ENCODE data around the gene SHISA4. TPM values are rescaled to one million over a fixed set of nuclear protein-coding genes. Genes with fewer than 3 reads are reported as not detected.
A peak's percentile ranks its signal among the peaks of the same experiment; 100 is the strongest.
"Not testable (repeated sequence)": the region's sequence is repeated elsewhere in the genome, so short reads cannot be mapped to it uniquely, and the experiment has no call there.

SHISA4 gene, protein sequence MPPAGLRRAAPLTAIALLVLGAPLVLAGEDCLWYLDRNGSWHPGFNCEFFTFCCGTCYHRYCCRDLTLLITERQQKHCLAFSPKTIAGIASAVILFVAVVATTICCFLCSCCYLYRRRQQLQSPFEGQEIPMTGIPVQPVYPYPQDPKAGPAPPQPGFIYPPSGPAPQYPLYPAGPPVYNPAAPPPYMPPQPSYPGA
- 10 to 100 TPM; 13.8 to 15.5 (median 14.8) TPM for polyA plus RNA-seq (ENCODE audit: insufficient read length in 3 of 3)

DNA sequence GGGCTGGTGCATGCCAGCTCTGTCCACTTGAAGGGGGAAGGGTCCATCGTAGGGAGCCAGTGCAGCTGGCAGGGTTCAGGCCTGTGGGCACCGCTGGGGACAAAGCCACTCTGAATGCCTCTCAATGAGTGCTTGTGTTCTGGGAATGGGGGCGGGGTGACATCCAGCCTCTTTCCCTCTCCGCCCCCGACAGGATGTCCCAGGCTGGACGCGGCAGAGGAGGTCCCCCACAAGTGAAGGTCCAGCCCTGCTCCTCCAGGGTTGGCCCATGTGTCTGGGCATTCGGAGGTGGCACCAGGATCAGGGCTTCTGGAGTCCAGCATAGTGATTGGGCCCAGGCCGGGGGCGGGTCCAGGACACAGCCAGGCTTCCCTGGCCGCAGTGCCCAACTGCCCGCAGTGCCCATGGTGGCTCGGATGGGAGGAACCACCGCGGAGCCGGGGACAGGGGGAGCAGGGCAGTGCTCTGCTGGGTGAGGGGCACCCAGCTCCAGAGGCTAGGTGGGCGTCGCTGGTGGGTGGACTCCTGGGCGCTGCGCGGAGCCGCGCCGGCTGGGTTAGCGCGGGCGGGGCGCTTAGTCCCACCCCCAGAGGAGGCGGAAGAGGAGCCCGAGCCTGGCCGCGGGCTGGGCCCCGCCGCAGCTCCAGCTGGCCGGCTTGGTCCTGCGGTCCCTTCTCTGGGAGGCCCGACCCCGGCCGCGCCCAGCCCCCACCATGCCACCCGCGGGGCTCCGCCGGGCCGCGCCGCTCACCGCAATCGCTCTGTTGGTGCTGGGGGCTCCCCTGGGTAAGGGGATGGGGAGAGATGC is at the start of gene SHISA4:
Gene SHISA4 (plus strand): TSS at position 617 of the 808 bp plus-strand sequence. CDS start 97 bp downstream, at position 714.
- peak; percentile 38 to 56 (median 42) for DNase-seq (ENCODE audit: low read depth in 3 of 3, low spot score in 2 of 3)

DNA sequence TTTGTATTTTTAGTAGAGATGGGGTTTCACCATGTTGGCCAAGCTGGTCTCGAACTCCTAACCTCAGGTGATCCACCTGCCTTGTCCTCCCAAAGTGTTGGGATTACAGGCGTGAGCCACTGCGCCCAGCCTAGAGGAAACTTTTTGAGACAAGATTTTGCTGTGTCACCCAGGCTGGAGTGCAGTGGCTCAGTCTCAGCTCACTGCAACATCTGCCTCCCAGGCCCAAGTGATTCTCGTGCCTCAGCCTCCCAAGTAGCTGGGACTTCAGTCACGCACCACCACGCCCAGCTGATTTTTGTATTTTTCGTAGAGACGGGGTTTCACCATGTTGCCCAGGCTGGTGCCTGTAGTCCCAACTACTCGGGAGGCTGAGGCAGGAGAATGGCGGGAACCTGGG is 49.6 kb upstream of the SHISA4 start:
- not testable (repeated sequence) for DNase-seq (ENCODE audit: low read depth in 3 of 3, low spot score in 2 of 3)

DNA sequence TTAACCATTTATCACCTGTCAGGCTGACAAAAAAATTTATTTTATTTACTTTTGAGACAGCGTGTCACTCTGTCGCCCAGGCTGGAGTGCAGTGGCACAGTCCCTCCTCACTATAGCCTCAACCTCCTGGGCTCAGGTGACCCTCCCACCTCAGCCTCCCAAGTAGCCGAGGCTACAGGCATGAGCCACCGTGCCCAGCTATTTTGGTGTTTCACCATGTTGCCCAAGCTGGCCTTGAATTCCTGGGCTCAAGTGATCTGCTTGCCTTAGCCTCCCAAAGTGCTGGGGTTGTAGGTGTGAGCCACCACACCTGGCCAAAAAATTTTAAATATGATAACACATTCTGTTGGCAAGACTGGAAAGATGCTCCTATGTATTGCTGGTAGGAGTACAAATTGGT is 48.6 kb upstream of the SHISA4 start:
- no peak for DNase-seq (ENCODE audit: low read depth in 3 of 3, low spot score in 2 of 3)

DNA sequence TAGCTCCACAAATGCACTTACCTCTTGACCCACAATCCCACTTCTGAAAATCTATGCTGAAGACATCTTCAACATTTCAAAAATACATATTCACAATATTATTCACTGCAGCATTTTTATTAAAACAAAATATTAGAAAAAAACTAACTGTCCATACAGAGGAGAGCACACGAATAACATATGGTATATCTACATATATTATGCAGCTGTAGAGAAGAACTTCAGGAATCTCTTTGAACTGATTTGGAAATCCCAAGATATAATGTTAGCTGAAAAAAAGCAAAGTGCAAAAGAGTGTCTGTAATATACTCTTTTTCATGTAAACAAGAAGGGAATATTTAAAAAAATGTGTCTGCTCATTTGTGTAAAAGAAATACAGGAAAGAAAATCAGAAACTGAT is 48.2 kb upstream of the SHISA4 start:
- no peak for DNase-seq (ENCODE audit: low read depth in 3 of 3, low spot score in 2 of 3)

DNA sequence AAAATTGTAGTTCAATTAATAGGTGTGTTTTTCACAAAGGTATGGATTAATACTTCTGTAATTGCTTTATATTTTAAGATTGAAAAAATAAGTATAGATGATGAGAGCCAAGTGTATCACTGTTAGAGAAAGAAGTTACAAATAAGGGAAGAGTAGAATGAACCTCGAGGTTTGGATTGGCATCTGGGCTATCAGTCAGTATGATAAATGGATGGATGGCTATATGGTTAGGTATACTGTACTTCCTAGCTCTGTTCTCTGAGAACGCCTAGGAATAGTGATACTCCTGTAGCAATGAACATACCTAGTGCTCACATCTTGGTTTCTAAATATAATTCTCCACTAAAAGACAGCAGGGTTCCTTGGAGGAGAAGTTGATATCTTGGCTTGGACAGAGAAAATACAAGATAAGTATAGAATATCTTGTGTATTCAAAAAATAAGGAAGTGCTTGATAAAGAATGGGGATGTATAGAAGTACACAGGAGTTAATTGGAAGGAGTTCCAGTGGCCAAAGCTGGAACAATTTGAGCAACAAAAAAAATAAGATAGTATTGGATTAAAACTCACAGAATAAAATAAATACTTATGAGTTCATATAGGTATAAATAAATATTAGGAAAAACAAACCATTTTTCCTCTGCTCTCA is 47.3 kb upstream of the SHISA4 start:
- DNase-seq (ENCODE audit: low read depth in 3 of 3, low spot score in 2 of 3) = no peak

DNA sequence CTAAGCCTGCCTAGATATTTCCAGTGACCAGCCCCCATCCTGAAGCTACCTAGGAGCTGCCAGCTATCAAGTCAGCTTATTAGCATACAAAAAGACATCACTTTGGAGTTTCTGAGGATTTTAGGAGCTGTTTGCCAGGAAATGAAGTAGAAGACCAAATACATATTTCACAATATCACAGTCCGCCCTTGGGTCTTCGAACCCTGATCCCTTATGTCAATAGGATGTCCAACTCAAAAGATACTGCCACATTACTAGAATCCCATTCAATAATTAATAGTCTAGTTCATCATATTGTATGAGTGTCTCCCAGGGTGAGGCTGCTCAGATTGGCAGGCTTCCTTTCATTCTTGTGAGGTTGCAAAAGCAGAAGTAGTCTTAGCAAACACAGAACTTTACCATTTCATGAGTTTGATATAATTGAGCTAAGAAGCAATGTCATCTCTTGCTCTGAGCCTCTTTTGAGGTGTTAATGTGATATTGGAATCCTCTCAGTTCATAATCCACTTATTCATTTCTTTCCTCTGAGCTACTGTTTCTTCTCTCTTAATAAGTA is 46.1 kb upstream of the SHISA4 start:
- no peak for DNase-seq (ENCODE audit: low read depth in 3 of 3, low spot score in 2 of 3)

DNA sequence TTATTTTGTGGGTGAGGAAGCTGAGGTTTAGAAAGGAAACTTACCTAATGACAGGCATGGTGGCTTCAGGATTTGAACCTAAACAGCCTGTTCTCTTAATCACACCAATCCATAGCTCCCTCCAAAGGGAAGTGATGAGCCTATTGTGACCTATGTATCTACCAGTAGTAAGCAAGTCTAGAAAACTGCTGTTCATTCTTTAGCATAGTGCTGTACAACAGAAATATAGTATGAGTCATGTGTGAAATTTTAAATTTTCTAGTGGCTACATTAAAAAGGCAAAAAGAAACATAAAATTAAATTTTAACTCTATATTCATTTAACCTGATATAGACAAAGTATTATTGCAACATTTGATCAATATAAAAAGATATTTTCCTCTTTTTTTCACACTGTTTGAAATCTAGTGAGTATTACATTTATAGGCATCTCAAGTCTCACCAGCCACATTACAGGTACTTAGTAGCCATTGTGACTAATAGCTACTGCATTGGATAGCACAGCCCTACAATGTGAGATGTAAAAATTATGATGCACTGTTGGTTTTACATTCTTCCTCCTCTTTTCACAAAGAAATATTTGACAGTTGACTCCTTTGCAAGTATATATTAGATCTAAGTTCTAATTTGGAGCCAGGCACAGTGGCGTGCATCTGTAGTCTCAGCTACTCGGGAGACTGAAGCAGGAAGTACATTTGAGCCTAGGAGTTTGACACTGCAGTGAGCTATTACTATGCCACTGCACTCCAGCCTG is 43.2 kb upstream of the SHISA4 start:
- DNase-seq (ENCODE audit: low read depth in 3 of 3, low spot score in 2 of 3) = no peak

DNA sequence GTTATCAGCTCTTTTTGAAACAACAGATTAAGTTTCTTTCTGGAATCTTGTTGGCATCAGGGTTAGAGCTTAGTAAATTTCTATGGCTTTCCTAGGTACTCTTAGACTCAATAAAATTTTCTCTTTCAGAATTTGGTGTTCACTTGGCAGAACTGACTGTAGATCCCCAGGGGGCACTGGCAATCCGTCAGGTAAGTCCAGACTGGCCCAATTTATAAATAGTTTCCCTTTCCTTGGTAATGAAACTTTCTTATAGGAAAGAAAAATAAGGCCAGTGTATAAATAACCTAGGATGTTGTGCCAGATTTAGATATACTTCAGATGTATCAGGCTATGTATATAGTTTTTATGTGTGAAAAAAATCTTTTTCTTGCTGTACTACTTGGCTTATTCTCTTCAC is 41.5 kb upstream of the SHISA4 start:
- no peak for DNase-seq (ENCODE audit: low read depth in 3 of 3, low spot score in 2 of 3)

DNA sequence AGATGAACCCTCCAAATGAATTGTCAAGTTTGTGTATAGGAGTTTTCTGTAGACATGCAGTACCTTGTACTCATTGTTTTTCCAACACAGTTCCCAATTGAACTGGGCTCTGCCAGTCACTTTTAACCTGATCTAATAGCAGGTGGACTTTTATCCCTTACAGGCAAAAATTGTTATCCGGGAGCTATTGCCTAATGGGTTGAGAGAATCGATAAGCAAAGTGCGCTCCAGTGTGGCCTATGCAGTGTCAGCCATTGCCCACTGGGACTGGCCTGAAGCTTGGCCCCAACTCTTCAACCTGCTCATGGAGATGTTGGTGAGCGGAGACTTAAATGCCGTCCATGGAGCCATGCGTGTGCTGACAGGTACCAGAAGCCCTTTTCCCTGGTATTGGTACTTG is 40.5 kb upstream of the SHISA4 start:
- DNase-seq (ENCODE audit: low read depth in 3 of 3, low spot score in 2 of 3) = no peak

DNA sequence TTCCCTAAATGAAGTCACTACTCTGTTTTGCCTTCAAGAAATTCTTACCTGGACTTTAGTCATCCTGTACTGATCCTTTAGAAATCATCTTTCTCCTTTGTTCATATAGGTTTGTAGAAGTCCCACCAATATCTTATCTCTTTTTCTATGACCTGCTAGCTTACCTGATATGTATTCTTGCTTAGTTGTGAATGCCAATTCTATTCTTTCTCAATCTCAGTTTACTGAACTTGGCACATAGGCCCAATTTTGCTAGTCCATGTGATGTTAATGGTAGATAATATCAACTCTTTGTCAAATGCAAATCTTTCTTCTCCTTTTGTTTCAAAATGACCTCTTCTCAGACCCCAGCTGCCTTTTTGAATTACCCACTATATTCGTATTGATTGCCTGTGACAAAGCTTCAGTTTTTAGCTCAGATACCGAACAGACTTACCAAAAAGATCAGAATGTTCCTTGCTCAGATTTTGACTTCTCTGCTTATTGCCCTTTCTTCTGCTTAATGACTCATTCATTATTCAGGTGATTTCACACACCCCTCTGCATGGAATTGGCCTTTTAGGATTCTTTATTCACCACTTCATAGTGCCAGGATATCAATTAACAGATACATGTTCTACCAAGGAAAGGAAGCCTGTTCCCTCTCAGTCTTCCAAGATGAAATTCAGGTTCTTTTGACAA is 39.2 kb upstream of the SHISA4 start:
- DNase-seq (ENCODE audit: low read depth in 3 of 3, low spot score in 2 of 3) = no peak

DNA sequence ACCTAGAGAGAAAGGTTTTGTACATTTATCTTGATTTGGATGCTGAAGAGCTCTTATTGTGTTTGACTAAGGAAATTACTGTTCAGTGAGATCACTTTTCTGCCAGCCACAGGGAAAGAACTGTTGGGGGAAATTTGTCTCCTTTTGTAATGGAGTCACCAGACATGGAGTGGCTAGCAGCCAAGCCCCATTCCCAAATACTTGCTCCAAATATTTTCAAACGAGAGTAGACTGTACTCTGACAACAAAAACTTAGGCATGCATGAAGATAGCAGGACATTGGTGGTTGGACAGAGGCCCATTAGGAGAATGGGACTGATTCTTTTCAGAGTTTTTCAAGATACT is 38.7 kb upstream of the SHISA4 start:
- DNase-seq (ENCODE audit: low read depth in 3 of 3, low spot score in 2 of 3) = no peak

DNA sequence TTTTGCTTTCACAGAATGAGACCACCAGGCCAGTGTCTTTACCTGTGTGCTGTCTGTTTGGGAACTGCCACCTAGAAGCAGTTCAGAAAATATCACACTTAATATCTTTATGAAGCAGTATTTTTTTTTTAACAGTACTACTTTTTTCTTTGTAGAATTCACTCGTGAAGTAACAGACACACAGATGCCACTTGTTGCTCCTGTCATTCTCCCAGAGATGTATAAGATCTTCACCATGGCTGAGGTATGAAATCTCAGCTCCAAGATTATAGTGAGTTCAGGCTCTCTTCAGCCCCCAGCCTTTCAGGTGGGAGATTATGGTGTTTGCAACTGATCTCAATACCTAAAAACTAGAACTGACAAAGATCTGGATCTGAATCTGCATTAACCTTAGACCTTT is 36.7 kb upstream of the SHISA4 start:
- no peak for DNase-seq (ENCODE audit: low read depth in 3 of 3, low spot score in 2 of 3)

DNA sequence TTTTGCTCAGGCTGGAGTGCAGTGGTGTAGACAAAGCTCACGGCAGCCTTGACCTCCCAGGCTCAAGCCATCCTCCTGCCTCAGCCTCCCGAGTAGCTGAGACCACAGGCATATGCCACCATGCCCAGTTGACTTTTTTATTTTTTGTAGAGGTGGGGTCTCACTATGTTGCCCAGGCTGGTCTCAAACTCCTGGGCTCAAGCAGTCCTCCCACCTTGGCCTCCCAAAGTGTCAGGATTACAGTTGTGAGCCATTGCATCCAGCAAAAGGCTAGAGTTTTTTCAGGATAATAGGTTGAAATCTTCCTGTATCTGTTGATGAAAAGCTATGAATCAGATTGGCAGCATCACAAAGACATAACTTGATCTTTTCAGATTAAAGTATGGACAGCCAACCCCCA is 32.0 kb upstream of the SHISA4 start:
- DNase-seq (ENCODE audit: low read depth in 3 of 3, low spot score in 2 of 3) = not testable (repeated sequence)

DNA sequence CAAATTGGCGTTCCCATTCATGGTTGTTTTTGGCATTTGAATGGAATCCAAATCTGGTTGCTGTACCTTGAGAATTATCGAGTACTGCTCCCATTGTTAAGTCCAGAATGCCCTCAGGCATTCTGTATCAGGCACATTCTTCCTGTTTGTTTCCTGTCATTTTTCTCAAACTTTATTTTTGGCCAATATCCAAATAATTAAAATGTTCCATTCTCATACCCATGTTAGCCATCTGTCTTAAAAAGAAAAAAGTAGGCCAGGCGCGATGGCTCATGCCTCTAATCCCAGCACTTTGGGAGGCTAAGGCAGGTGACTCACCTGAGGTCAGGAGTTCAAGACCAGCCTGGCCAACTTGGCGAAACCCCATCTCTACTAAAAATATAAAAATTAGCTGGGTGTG is 29.3 kb upstream of the SHISA4 start:
- DNase-seq (ENCODE audit: low read depth in 3 of 3, low spot score in 2 of 3) = no peak

DNA sequence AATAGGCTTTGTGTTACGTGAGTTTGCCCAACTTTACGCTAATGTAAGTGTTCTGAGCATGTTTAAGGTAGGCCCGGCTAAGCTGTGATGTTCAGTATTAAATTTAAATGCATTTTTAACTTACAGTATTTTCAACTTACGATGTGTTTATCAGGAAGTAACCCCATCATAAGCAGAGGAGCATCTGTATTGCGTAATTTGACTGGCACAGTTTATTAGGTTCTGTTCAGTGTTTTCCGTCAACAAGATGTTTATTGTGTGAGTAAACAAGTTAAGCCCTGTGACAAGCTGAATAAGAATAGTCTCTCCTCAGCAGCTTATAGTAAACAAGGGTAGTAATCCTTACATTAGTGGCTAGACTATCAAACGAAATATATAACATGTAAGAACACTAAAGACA is 27.2 kb upstream of the SHISA4 start:
- no peak for DNase-seq (ENCODE audit: low read depth in 3 of 3, low spot score in 2 of 3)

DNA sequence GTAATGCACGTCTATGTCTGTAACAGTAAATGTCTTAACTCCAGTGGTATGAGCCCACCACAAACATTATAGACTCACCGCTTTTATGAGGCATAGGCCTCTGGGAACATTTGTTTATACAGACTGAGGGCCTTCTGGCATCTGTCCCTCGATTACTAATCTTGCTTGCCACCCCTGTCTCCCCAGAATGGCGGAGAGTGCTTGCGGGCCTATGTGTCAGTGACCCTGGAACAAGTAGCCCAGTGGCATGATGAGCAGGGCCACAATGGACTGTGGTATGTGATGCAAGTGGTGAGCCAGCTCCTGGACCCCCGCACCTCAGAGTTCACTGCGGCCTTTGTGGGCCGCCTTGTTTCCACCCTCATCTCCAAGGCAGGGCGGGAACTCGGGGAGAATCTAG is 18.3 kb upstream of the SHISA4 start:
- DNase-seq (ENCODE audit: low read depth in 3 of 3, low spot score in 2 of 3) = no peak

DNA sequence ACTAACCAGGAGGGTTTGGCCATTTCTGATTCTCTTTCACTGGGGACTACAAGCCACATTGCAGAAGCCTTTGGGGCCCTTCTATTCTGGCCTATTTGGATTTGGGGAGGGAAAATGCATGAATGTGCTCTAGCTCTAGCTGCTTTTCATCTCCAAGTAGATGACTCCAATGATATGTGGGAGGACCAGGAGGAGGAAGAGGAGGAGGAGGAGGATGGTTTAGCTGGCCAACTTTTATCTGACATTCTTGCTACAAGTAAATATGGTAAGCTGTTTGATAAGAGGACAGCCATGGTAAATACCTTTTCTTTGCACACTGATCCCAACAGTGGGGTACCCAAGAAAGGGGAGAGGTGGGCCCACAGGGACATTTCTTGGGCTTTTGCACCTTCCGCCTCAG is 14.0 kb upstream of the SHISA4 start:
- no peak for DNase-seq (ENCODE audit: low read depth in 3 of 3, low spot score in 2 of 3)

DNA sequence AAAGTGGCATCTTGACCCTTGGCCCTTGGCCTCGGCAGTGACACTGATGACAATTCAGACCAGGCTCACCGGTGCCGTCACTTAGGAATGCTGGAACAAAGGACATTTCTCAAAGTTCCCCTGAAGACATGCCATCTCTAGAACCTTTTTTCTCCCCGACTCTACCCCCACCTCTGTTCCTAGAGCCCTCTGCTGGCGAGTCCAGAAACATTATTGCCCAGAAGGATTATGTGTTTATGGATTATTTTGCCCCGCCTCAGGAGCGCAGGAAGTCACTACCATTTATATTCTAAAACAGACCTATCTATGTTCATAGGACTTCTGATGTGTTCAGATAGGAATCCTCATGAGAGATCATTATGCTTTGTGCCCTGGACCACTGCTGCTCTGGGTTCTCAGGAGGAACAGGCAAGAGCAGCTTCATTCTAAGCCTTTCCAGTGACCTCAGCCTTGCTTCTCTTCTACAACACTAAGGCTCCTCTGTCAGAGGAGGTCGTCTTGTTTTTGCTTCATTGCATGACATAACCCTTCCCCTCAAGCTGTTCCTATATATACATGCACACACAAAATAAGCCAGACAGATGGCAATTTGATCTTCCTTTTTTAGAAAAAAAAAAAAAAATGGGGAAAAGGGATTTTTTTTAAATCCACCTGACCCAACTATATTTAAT is 12.4 kb upstream of the SHISA4 start:
- no peak for DNase-seq (ENCODE audit: low read depth in 3 of 3, low spot score in 2 of 3)

DNA sequence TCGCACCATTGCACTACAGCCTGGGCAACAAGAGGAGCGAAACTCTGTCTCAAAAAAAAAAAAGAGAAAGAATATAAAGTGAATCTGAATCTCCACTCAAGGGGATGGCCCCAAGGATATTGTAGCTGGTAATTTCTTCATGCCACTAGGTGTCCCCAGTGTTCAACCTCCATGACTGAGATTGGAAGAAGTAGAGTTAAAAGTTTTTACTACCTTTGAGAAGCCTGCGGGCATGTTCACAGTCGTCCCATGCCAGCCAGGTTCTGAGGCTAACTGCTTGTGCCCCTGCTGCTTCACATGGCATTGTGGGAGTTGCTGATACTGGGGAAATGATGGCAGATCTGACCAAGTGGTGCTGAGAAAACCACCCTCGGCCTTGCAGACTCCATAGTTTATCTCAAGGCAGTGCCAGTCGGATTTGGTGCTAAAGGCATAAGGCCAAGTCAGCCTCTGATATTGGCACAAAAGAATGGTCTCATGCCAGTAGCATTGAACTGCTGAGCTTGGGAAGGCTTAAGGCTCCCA is 10.8 kb upstream of the SHISA4 start:
- peak; percentile 25 to 35 (median 34) for DNase-seq (ENCODE audit: low read depth in 3 of 3, low spot score in 2 of 3)
